Measurements from ENCODE around the gene SDE2. TPM values are rescaled to one million over a fixed set of nuclear protein-coding genes. Genes with fewer than 3 reads are reported as not detected.

Gene SDE2
- total RNA-seq = 10 to 100 TPM; 17.9 to 18.0 TPM
- long read RNA-seq, donor 1, partial matches to known transcripts = 0 of 3 reads
- long read RNA-seq, donor 1, other reads (novel, unspliced or antisense) = 0 of 3 reads
- long read RNA-seq, donor 2, partial matches to known transcripts = 1 of 5 reads
- long read RNA-seq, donor 2, other reads (novel, unspliced or antisense) = 3 of 5 reads

DNA sequence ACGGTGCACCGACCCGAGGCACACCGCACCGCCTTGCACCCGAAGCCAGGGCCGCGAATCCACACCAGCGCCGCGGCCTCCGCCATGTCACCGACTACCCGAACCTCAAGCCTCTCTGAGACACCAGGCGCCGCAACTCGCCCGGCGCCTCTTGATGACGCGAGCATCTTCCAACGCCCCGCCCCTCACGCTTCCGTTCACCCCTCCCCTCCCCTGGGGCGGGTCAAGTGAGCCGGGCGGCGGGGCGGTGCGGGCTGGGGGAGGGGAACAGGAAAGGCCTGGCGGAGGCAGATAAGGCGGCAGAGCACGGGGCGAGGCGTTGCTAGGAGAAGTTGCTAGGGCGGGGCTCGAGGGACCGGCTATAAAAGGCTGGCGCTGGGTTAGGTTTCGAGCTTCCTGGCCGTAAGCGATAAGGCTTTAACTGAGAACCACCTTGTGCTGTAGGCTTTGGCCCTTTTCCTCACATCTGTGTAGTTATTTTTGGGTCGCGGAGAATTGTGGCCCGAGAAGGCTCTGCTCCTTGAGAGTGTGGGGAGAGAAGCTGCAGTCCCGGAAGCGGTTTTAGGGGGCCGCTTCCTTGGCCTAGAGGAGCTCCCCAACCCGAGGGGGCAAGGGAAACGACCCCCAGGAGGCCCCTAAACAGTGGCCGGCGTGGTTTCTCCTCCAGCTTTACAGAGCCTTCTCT lies at the start of gene SDE2:
TSS of gene SDE2 (minus strand) at position 117 of the 685 bp plus-strand sequence. CDS start at position 86, 31 bp downstream.
- intact Hi-C loops (cut with DNase I) = loop anchor here in 1 of 2 donors (5.0 kb wide), 1 partner anchor 63 kb away; the partner anchor contains the start of gene H3-3A

DNA sequence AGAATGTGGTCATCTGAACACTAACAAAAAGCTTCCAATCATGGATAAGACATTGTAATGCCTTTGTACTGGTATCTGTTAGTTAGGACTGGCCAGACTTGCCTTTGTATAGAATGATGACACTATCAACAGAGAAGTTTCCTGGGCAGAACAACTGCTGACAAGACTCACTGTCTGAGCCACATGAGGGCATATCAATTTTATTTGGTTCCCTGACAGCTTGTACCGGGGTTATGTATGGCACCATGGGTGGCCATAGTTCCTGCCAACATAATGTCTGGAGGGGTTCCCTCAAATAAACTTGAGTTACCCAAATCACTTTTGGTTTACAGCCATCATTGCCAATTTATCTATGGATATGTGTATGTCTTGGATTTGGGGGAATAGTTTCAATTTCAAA lies 49.7 kb upstream of the SDE2 start:
- DNase-seq (ENCODE audit: low spot score) = no peak
- intact Hi-C loops (cut with DNase I) = no loop called here

More for the DNA sequence above, at the start of gene SDE2:
- DNase-seq (ENCODE audit: low spot score) = peak; percentile 100

DNA sequence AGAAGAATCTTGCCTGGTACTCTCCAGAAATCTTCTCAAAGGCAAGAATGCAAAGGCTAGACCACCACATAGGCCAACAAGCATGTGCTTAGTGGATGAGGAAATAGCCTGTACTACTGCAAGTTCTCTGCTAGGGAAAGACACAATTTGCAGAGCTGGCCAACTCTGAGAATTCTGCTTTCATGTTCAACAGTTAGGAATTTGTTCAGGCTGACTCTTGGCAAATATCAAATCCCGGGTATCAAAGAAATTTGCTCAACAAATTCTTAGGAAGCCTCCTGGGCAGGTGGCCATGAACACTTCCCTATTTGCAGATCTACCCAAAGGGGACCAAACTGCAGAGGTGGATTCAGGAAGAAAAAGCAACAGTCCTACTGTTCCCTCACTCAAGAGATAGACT lies 48.4 kb upstream of the SDE2 start:
- intact Hi-C loops (cut with DNase I) = no loop called here
- no peak for DNase-seq (ENCODE audit: low spot score)

DNA sequence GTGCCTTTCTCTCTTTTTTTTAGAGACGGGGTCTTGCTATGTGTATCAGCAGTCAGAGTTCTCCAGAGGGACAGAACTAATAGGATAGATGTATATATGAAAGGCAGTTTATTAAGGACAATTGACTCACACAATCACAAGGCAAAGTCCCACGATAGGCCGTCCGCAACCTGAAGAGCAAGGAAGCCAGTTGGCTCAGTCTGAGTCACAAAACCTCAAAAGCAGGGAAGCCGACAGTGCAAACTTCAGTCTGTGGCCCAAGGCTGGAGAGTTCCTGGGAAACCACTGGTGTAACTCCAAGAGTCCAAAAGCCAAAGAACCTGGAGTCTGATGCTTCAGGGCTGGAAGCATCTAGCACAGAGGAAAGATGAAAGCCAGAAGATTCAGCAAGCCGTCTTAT lies 47.1 kb upstream of the SDE2 start:
- intact Hi-C loops (cut with DNase I) = no loop called here
- DNase-seq (ENCODE audit: low spot score) = no peak

DNA sequence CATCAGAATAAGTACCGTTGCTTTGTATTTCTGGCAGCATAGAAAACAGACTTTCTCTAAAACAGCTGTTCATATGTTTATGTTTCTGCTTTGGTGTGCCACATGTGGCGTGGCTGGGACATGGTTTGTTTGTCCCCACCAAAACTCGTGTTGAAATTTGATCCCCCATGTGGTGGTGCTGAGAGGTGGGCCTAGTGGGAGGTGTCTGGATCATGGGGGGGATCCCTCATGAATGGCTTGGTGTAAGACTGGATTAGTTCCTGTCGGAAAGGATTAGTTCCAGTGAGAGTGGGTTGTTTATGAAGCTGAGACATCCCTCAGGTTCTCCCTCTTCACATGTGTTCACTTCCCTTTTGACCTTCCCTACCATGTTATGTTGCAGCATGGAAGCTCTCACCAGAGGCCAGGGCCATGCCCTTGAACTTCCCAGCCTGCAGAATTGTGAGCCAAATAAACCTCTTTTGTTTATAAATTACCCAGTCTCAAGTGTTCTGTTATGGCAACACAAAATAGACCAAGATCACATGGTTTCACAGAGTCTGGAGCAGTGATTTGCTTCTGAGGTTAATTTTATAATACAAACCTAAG lies 45.5 kb upstream of the SDE2 start:
- no peak for DNase-seq (ENCODE audit: low spot score)
- intact Hi-C loops (cut with DNase I) = no loop called here

DNA sequence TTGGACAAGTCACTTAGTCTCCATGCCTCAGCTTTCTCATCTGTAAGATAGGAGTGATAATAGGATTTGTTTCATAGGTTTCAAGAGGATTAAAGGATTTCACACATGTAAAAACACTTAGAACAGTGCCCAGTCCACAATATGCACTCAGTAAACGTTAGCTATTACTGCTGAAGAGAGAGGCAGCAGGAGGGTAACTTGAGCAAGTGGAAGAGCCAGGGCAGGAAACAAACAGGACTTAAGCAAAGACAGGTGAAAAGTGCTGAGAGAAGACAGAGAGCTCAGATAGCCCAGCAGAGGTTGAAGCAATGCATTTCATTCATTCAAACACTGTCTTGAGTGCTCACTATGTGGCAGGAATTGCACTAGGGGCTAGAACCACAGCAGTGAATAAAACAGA lies 42.3 kb upstream of the SDE2 start:
- intact Hi-C loops (cut with DNase I) = no loop called here
- no peak for DNase-seq (ENCODE audit: low spot score)

DNA sequence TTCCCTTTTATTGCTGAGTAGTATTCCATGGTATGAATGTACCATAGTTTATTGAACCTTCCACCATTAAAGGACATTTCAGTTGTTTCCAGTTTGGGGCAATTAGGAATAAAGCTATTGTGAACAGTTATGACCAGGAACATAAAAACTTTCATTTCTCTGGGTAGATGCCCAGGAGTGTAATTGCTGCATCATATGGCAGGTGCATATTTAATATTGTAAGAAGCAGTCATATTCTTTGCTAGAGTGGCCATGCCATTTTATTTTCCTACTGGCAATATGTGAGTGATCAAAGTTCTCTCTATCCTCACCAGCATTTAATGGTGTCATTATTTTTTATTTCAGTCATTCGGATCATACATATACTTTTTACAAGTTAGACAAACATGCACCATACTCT lies 39.5 kb upstream of the SDE2 start:
- intact Hi-C loops (cut with DNase I) = no loop called here
- DNase-seq (ENCODE audit: low spot score) = no peak

DNA sequence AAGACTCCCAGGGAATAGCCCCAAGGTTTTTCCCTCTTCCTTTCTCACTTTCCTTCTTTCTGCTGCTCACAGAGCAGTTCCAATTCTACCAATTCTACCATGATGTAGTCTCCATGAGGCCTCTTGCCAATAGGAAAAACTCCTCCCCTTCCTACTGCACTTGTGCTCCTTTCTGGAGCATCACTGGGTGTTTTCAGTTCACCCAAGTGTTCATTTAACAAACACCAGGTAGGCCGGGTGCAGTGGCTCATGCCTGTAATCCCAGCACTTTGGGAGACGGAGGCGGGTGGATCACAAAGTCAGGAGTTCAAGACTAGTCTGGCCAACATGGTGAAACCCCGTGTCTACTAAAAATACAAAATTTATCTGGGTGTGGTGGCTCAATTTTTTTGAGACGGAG lies 36.8 kb upstream of the SDE2 start:
- no peak for DNase-seq (ENCODE audit: low spot score)
- intact Hi-C loops (cut with DNase I) = no loop called here

DNA sequence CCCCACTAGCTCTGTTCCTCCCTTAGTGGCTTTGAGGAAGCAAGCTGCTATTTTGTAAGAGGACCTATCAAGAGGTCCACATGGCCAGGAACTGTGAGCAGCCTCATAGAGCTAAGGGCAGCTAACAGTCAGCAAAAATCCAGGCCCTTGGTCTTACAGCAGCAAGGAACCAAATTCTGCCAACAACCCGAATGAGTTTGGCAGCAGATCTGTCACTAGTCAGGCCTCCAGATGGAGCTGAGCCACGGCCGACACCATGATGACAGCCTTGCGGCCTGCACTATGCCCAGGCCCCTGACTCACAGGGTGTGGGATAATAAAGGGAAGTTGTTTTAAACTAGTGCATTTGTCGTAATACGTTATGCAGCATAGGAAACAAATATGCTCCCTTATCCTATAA lies 35.3 kb upstream of the SDE2 start:
- intact Hi-C loops (cut with DNase I) = no loop called here
- peak; percentile 97 for DNase-seq (ENCODE audit: low spot score)

DNA sequence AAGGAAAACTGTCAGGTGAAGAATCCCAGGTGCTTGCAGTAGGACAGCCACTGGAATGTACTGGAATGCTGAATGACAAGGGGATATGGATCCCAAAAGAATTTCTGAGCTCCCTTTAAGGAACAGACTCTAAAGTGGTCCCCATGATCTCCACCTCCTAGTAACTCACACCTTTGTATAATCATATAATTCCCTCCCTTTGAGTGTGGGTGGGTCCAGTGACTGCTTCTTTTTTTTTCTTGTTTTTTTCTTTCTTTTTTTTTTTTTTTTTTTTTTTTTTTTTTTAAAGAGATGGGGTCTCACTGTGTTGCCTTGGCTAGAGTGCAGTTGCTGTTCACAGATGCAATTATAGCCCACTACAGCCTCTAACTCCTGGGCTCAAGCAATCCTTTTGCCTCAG lies 34.8 kb upstream of the SDE2 start:
- intact Hi-C loops (cut with DNase I) = no loop called here

DNA sequence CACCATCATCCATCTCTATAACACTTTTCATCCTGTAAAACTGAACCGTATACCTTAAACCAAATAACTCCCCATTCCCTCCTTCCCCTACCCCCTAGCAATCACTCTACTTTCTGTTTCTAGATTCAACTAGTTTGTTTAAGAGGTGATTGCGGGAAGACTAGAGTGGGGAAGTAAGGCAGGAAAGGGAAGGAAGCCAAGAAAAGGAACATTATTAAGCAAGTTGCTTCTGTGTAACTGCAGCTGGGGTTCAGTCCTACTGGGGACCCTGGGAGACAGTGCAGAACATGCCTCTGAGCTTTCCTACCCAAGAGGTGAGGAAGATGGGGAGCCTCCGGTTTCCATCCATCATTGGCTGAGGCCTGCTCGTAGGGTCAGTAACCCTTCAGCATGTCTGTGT lies 34.4 kb upstream of the SDE2 start:
- intact Hi-C loops (cut with DNase I) = no loop called here
- no peak for DNase-seq (ENCODE audit: low spot score)

More for the DNA sequence above, 34.8 kb upstream of the SDE2 start:
- no peak for DNase-seq (ENCODE audit: low spot score)

DNA sequence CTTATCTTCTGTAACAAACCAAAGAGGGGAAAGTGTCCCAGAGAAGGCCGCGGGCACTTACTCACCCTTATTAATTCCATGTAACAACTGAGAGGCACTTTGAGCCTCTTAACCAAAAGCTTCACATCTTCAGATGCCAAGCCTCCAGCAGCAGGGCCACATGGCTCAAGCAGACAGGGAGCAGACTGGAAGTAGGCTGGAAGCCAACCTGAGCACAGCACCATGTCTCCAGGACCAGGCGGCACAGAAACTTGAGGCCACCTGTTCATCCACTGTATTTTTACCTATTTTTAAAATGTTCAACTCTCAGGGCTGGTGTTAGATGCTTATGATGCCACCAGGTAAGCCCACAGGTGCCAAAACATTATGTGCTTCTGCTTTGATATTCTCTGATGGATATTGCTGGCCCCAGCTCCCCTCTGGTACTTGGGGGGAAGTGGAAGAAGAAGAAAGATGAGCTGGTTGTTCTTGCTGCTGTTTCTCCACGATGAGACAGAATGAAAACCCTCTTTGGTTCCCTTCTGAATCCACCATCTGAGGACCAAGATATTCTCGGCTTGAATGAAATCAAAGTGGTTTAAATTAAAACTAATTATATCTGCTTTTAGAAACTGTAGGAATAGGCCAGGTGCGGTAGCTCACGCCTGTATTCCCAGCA lies 30.6 kb upstream of the SDE2 start:
- intact Hi-C loops (cut with DNase I) = loop anchor here in 1 of 2 donors (10.0 kb wide), 1 partner anchor 1715 kb away; no protein-coding TSS in a partner anchor
- no peak for DNase-seq (ENCODE audit: low spot score)

DNA sequence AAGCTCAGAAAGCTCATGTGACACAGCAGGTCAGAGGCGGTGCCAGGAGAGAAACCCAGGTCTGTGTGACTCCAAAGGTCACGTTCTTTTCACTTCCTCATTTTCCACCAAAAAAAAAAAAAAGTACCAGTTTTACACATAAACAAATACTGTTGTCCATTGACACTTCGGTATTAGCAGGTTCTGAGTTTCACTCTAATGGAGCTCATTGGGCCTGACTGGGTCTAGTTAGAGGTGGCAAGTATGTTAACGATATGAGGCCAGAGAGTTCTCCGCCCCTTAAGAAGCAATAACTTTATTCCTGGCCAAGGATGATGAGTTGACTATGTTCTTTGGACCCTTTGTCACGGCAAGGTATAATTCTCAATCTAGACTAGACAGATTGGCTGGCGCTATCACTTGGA lies 30.0 kb upstream of the SDE2 start:
- no peak for DNase-seq (ENCODE audit: low spot score)
- intact Hi-C loops (cut with DNase I) = loop anchor here in 1 of 2 donors (10.0 kb wide), 1 partner anchor 1716 kb away; no protein-coding TSS in a partner anchor

DNA sequence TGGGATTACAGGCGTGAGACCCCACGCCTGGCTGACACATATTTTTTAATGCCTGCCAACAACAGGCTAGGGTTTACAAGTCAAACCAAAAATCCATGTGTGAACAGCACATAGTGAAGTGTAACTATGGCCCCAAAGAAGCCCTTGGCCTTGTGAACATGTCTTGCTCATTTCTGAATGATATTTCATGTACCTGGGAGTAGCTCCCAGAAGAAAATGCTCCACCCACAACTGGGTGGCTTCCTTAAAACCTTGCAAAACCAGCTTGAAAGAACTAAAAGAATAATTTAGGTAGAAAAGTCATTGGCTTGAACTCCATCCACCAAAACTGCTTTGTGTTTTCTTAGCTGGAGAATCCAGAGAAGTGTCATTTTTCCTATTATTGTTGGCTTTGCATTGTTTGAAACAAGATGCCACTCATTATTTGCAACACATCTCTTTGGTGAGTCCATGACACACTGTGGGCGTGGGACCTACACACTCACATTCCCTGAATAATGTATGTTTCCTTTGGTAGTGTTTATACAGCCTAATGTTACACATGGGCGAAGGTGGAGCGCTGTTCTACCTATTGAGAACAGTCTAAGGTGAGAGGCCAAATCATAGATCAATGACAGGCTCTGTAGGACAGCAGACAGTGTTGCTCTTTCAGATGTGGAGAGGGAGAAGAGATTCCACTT lies 28.5 kb upstream of the SDE2 start:
- intact Hi-C loops (cut with DNase I) = loop anchor here in 1 of 2 donors (10.0 kb wide), 1 partner anchor 1717 kb away; no protein-coding TSS in a partner anchor
- DNase-seq (ENCODE audit: low spot score) = no peak

DNA sequence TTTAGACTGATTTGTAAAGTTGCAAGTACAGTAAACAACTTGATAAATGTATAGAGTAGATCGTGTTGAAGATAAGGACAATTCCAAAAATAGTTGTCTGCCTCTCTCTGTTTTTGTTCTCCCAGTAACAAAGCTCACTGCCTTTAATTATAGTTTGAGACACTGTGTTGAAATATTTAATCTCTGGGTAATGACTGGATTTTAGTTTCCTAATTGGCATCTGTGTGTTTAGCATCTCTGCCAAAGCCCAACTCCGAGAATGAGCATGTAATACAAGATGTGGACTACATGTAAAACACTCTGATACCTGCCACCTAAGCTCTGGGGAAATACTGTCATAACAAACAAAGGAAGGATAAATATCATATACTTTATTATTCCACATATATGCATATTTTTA lies 27.7 kb upstream of the SDE2 start:
- DNase-seq (ENCODE audit: low spot score) = no peak
- intact Hi-C loops (cut with DNase I) = loop anchor here in 1 of 2 donors (10.0 kb wide), 1 partner anchor 1718 kb away; no protein-coding TSS in a partner anchor

DNA sequence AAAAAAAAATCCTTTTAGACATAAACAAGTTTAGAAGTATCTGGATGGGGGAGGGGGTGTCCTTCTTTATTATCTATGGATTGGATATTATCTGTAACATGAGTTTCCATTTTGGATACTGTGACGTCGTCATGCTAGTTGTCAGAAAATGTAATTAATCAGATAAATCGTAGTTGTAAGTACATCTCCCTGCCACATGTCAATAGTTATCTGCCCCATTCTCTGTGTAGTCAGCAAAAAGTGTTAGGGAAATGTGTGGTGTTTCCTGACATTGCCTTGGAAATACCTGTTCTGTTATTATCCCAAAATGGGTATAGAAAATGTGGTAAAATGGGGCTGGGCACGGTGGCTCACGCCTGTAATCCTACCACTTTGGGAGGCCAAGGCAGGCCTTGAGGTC lies 24.6 kb upstream of the SDE2 start:
- intact Hi-C loops (cut with DNase I) = loop anchor here in 1 of 2 donors (10.0 kb wide), 1 partner anchor 1721 kb away; no protein-coding TSS in a partner anchor
- DNase-seq (ENCODE audit: low spot score) = no peak

DNA sequence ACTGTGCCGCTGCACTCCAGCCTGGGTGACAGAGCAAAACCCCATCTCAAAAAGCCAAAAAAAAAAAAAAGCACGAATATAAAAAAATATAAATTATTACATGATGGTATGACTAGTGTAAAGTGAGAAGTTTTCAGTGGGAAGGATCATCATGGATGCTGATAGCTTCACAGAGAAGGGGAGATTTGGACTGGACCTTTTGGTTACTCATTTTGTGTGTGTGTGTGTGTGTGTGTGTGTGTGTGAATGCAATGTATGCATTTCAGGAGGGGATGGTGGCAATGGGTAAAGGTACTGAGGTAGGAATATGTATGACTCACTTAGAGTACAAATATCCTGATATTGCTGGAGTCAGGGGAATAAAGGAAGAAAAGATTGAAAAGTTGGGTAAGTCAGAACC lies 22.7 kb upstream of the SDE2 start:
- DNase-seq (ENCODE audit: low spot score) = no peak
- intact Hi-C loops (cut with DNase I) = loop anchor here in 1 of 2 donors (10.0 kb wide), 1 partner anchor 1723 kb away; no protein-coding TSS in a partner anchor

DNA sequence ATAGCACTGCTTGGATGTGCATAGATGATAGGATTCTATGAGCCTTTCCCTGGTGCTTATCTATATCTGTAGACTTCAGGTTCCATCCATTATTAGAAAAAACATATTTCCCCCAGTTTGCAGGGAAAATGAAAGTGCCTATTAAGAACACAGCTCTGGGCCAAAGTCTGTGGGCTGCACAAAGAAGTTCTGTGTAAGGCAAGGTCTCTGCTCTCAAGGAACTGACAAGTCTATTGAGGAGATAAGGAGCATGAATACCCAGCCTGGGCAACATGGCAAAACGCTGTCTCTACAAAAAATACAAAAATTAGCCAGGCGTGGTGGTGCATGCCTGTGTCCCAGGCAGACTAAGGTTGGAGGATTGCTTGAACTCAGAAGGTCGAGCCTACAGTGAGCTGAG lies 22.3 kb upstream of the SDE2 start:
- intact Hi-C loops (cut with DNase I) = loop anchor here in 1 of 2 donors (10.0 kb wide), 1 partner anchor 1723 kb away; no protein-coding TSS in a partner anchor

DNA sequence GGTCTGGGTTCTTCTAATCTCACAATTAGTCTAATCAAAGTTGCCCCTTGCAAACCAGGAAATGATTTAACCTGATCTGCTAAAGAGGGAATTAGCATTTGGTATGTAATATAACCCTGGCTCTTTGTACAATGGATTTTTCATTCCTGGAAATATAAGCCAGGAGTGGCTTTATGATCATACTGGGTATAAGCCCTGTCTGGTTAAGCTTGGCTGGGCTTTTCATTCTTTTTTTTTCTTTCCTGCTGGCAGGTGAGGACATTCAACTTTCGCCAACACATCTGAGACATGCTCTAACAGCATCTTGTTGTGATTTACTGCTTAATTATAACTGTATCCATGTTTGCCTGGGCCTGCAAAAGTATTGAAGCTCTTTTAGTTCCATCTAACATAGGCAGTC lies 20.4 kb upstream of the SDE2 start:
- intact Hi-C loops (cut with DNase I) = no loop called here
- no peak for DNase-seq (ENCODE audit: low spot score)

More for the DNA sequence above, 22.3 kb upstream of the SDE2 start:
- DNase-seq (ENCODE audit: low spot score) = no peak
